NCI-H460 (cell line): Measurements from ENCODE around the gene TIPARP. TPM values are rescaled to one million over a fixed set of nuclear protein-coding genes. Genes with fewer than 3 reads are reported as not detected.

Experiments used
- DNase-seq: peaks from one replicate; pipeline ENCODE4 v3.0.0-alpha.2; 2016; ENCODE audit warnings: low read depth; ENCODE audit errors: extremely low read depth
- total RNA-seq: library from RNA; depleted of rRNA; stranded (reverse); fragments of >200 nt; shearing (Covaris generic); gene quantifications from 2 replicates; pipeline ENCODE4 v1.2.3, GENCODE V29; 2014

Gene TIPARP
- total RNA-seq, 1 experiment from 2014 or later: 10.9 TPM

DNA sequence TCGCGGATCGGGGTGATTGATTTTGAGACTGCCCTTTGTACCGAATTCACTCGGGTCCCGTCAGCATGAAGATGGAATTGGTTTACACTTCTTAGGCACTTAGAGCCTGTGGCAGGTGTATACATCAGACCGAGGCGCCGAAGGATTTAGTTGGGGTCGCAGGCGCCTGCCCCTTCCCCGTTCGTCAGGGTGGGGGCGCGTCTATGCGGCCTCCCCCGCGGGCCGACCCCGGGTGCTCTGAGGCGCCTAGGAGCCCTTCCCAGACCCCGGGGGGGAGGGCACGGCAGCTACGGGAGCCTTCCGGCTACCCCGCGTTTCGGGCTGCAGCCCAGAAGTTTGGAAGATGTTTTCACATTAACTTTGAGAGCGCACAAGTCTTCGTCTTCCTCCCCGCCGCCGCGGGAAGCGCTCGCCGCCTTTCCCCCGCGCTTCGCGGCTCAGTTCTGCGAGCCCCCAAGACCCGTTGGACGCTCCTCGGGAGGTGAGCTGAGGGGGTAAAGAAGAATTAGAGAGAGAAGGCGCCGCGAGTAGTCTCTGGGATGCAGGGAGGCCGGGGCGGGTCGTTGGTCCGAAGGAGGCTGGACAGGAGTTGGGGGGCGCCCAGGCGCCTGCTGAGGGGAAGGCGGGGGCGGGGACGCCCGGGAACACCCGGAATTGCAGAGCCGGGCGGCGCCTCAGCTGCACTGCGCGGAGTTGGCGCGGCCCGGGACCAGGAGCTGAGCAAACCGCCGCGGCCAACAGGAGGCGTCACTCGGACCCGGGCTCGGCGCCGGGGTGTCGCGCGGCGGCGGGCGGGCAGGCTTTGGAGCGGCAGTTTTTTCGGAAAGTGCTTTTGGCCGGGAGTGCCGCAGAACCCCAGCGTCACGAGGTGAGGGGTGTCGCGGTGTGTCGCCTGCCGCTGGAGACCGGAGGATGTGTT lies 780 bp downstream of the TIPARP start:
- no peak for DNase-seq

DNA sequence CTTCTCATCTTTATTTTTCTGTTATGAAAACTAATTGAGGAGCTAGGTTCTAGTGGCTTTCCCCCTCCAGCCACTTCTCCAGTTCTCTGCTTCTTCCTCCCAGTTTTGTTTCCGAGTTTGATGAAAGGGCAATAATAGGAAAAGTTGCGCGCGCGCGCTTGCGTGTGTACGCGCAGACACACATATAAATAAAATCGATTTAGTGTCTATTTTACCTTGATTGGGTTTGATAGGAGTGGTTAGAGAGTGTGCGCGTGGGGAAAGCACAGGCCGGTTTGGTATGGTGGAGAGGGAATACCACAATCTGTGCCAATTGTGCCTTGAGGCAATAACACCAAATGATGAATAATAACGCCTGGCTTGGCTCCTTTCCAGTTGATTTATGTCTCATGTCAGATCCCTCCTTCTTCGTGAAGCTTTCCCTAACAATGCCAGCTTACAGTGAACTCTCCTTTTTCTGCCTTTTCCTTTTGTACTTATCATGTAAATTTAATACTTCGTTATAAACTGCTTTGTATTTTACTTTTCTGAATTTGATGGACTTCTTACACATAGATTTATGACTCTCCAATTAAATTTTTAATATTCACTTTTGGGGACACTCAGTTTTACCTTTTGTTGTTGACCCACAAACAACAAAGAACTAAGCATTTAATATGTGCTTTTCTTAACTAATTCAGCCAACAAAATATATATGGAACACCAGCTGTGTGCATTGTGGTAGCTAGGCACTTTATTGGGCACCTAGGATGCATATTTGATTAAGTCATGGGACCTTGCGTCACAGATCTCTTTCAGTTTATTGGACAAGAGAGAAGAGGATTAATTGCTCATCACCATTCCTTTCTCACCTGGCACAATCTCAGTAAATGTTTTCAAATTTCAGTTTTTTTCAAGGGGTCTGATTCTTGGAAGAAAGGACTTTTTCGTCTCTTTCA lies 1.7 kb downstream of the TIPARP start:
- peak; percentile 75 for DNase-seq

DNA sequence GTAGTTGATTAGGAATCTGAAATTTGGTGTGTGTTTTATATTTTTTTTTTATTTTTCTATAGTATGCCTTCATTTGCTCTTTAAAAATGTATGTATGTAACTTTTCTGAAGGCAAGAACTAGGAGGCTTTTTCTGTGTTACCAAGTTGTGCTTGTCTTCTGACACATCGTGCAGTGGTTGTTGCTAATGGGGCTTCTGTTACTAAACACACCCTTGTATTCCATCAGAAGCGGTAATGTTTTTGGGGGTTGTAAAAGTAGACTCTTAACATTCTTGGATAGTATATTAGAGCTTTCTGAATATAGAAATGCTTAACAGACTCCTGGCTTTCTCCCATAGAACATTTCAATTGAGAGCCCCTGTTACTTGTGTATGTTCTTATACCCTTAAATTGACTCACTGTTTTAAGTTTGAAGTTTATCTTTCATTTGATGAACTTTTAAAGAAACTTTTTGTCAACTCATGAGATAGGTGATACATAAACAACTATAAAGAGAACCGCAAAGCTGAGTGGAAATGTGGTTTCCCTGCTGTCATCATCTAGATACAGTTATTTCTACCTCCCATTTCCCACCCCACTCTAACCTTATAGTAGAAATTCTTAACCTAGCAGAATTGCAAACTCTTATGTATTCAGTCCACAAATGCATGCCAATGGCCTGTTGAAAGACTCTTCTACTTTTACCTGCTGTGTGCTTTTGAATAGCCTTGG lies 2.5 kb downstream of the TIPARP start:
- DNase-seq: no peak

DNA sequence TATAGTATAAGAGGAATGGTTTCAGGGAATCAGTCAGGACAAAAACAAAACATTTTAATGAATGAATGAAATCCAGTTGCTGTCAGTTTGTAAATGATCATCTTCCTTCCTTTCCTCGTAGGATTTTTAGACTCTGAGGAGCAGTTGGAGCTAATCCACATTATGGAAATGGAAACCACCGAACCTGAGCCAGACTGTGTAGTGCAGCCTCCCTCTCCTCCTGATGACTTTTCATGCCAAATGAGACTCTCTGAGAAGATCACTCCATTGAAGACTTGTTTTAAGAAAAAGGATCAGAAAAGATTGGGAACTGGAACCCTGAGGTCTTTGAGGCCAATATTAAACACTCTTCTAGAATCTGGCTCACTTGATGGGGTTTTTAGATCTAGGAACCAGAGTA lies 3.1 kb downstream of the TIPARP start:
- no peak for DNase-seq

DNA sequence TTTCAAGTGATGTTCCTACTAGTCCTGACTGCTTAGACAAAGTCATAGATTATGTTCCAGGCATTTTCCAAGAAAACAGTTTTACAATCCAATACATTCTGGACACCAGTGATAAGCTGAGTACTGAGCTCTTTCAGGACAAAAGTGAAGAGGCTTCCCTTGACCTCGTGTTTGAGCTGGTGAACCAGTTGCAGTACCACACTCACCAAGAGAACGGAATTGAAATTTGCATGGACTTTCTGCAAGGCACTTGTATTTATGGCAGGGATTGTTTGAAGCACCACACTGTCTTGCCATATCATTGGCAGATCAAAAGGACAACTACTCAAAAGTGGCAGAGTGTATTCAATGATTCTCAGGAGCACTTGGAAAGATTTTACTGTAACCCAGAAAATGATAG lies 3.8 kb downstream of the TIPARP start:
- no peak for DNase-seq

DNA sequence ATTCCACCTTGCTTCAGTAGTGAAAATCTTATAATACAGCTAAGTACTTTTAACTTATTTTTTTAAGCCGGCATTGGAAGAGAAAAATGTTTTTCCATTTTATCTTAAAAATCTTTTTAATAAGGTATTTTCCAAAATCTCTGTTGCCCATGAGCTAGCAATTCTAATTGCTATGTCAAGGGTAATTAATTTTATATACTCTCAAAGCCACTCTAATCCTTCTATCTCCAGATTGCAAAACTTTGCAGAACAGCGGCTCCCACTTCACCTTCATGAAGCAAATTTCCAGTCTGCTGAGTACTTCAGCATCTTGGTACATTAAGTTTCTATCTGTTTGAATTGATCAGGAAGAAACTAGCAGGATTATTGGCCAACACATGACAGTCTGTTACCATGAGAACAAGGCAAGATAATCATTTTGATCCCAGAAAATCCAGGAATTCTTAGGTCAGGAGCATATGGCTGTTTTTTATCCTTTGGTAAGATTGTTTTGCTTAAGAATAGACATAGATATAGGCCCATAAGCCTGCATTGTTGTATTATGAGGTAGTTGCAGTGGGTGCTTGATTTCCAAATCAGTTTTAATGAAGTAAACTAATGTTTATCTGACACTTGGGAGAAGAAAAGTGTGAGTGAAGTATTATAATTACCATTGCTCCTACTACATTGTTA lies 6.0 kb downstream of the TIPARP start:
- no peak for DNase-seq

DNA sequence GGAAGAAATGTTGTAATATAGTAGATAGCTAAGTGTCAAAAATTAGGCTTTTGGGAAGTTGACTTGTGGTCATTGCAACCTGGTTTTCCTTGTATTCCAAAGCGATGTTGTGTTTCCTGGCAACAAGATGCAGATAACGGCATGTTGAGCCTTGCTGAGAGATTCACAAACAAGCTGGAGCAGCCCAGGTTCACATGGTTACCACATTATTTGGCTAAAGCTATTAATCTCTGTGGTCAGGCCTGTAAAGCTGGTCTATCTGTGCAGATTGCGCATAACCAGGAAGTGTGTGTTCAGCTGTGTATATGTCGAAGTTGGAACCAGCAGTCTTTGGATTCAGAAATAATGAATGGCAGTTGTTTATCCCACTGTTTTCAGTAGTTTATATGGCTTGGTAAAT lies 6.6 kb downstream of the TIPARP start:
- DNase-seq: no peak

DNA sequence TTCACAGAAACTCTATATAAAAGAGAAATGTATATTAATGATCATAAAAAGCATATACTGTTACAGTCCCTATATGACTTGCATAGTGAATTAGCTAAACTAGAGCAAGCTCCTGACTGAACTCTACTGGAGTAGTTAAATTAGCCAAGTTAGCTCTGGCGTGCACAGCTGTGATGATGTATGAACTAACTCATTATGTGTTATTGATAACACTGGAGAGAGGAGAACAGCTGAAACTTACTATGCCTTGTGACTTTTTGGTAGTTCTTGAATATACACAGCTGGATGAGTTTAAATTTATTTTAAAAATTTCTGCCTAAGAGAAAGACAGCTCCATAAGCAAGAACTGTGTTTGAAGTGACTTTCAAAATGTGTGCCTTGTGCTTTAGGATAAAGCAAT lies 8.1 kb downstream of the TIPARP start:
- DNase-seq: no peak

DNA sequence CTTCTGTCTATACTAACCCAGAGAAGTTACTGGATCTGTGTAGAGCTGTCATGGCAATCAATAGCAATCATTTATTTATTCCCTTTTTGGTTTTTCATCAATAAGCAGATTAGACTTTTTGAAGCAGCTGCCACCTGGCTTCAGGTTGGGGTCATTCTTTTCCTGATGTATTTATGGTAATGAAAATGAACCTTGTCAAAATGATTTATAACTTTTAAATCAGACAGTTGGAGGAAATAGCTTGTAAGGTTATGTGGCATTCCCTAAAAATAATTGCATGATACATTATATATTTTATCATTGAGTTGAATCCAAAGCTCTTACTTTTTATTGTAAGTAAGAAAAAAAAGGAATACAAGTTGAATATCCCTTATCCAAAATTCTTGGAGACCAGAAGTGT lies 8.6 kb downstream of the TIPARP start:
- no peak for DNase-seq

DNA sequence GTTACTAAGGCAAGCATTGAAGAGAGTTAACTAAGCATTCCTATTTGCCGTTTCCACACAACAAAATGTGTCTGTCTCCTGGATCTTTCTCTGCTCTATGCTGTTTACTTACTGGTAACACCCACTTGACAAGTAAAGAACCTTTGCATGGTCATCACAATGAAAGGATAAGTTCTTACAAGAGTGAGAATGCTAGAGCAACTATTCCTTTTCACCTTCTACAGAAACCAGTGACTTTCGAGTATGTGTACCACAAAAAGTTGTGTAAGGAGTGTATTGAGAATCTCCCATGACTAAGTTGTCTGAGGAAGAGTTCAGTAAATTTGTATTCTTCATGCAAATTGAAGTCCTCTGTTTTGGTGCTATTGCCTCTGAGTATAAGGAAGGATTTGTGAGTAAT lies 10.8 kb downstream of the TIPARP start:
- DNase-seq: no peak

DNA sequence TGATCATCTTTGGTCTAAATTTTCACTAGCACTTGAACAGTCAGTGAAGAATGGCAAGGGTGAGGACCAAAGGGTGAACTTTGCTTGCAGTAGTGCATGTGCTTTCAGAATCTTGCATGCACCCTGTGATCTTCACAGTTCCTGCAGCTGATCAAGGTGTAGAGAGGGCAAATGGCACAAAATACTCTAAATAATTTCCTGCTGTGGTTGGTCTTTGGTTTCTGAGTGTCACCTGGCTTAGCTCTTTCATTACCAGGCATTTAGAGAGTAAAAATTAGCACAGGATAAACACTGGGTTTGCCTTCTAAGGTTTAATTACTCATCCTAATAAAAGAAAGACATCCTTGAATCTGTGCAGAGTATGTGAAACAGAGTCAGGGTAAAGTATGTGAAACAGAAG lies 11.4 kb downstream of the TIPARP start:
- DNase-seq: no peak

DNA sequence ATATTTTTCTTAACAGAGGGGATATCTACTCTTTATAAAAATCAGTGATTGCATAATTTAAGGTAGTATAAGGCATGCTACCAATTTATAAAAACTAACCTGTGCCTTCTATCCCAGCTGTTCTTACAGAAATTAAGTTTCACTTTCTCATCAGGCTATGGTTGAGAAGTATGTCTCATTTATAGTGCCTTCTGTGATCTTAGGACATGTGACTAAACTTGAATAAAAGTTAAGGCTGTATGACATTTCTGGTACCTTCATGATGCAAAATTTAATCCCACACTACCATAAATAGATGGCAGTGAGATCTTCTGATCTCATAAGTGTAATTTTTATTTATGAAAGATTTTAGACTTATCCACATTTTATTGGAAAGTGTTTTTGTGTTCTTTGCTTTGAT lies 12.6 kb downstream of the TIPARP start:
- DNase-seq: no peak

DNA sequence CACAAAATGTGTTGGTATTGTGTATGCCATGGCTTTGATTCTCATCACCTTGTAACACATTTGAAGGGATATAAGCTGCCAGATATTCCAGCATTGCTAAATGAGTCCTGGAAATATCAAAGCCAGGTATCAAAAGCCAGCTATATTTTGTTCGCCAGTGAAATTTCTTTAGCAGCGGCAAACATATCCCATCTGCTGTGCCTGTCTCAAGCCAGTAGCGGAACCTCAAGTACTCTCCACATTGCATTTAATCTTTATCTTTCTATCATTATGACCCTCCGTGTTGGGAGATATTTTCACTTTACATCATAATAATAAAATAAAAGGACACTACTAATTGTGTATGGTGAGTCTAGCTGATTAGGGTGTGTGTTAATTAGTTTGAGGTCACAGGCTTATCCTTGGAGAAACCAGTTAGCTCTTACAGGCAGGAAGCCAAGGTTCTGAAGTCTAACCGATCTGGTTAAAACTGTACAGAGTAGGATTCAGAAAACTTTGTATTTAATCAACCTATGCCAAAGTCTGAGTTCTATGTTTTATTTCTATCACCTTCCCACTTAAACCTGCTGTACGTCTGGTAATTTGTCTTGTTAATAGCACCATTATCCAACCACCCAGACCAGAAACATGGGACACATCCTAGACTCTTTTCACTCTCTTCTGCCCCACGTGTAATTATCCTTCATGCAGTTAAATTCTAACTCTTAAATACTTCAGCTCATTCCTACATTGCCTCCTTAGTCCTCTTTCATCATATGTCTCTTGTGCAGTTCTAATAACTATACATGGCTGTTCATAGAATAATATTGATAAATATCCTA lies 14.5 kb downstream of the TIPARP start:
- DNase-seq: no peak

DNA sequence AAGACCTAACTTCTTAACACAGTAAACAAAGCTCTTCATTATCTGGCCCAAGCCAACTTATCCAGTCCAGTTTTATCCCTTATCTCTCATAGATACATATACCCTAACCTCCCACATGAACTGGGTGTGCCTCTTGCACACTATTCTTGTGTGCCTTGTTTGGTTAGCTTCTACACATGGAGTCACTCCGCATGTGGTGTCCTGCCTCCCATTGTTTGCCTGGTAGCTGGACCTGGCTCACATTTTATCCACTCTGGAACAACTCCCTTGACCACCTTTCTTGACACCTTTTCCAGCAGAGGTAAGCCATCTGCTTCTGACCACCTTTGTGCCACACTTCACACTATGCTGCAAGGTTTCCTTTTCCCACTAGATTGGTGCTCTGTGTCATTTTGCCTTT lies 15.2 kb downstream of the TIPARP start:
- no peak for DNase-seq

DNA sequence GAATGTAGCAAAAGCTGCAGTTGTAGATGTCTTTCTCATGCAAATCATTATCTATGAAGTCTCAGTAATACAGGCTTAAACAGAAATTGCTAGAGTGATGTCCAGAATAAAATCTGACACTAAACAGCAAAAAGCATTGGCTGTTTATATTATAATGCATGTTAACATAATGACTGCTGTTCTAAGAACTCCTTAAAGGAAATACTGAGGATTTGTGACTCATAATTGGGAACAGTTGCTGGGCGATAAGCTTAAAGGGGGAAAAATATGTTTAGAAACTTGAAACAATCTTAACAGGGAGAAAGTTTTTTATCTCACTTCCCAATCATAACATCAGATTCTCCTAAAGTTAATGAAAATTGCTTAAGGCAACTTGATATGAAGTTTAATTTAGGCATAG lies 17.5 kb downstream of the TIPARP start:
- no peak for DNase-seq

DNA sequence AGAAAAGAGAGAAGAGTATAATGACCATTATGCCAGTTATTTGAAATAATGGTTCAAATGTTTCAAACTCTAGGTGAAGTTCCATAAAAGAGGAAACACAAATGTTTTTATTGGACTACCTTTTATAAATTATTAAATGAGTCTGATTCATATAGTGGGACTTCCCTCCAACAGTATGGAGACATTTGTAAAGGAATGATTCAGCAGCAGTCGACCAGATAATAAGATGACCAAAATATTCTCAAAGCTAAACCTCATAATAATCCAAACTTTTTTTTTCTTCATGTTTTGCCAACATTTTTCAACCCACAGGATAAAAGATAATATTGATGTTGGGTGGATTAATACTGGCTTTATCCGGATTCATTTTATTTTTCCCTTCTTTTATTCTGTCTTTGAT lies 18.8 kb downstream of the TIPARP start:
- DNase-seq: no peak

DNA sequence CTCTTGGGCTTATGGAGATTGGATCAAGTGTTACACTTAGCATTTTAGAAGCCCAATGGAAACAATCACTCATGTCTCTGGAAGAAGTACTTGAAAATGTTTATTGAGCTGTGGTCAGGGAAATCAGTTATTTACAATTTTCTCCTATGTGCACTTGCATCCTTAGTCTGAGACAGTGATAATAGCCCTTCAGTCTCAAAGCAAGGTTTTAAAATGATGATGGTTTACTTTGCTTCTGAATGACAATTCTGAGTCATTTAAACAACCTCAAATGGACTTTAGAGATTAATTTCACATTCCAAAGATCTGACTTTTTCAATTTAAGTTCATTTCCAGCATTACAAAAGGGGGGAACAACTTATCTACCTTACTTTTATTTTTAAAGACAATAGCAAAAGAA lies 20.1 kb downstream of the TIPARP start:
- DNase-seq: no peak

DNA sequence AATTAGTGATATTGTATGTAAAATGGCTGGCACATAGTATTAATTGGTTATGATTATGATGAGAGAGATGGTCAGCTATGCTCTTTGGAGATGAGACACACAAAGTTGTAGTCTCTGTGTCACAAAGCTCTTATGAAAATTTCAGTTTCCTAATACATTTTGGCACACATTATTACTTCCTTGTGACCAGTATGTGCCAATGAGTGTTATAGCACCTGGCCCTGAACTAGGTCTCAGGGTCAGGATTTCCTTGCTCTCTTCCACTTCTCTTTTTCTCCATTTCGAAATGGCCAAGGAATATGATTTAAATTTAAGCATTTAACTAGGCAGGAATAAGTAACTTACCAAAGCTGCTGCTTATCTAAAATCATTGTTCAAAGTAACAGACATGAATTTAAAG lies 28.0 kb downstream of the TIPARP start:
- no peak for DNase-seq

DNA sequence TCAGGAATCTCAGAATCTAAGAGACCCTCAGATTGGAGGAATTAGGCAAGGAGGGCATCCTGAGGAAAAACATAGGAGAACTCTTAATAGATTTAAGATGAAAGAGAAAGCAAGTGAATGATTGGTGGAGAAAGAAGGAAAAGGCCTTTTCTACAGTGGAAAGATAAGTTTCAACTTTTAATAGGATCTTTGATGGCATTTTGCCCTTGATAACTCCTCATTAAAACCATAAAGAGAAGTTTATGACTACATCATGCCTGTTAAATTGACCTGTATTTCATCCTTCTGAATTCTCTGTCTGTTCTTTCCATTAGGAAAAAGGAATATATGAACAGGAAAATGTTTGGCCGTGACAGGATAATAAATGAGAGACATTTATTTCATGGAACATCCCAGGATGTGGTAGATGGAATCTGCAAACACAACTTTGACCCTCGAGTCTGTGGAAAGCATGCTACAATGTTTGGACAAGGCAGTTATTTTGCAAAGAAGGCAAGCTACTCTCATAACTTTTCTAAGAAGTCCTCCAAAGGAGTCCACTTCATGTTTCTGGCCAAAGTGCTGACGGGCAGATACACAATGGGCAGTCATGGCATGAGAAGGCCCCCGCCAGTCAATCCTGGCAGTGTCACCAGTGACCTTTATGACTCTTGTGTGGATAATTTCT lies 30.1 kb downstream of the TIPARP start:
- DNase-seq: no peak
